GM12891 (cell line): ENCODE data around the gene FMNL3.
A peak's percentile ranks its signal among the peaks of the same experiment; 100 is the strongest.

Experiments
- PAX5 ChIP-seq: IDR thresholded peaks from 2 replicates; pipeline ENCODE4 v1.6.1; 2011; ENCODE audit warnings: low read length, moderate library complexity, mild to moderate bottlenecking; ENCODE audit not compliant: insufficient read depth, severe bottlenecking
- POLR2A ChIP-seq: IDR thresholded peaks from 2 replicates; pipeline ENCODE4 v1.6.1; 2011; ENCODE audit warnings: low read depth, low read length, control low read depth
- POLR2AphosphoS5 ChIP-seq: IDR thresholded peaks from 2 replicates; pipeline ENCODE4 v1.6.1; 2011; ENCODE audit warnings: low read depth, low read length, control low read depth
- POU2F2 ChIP-seq: IDR thresholded peaks from 2 replicates; pipeline ENCODE4 v1.6.1; 2011; ENCODE audit warnings: low read depth, mild to moderate bottlenecking, control low read depth, low read length, moderate library complexity
- SPI1 ChIP-seq: IDR thresholded peaks from 2 replicates; pipeline ENCODE4 v1.6.1; 2011; ENCODE audit warnings: low read depth, low read length, control low read depth
- TAF1 ChIP-seq: IDR thresholded peaks from 2 replicates; pipeline ENCODE4 v1.6.1; 2011; ENCODE audit warnings: low read depth, low read length, control low read depth

- no peak for TF ChIP-seq PAX5
- TF ChIP-seq TAF1: peak; percentile 55
- TF ChIP-seq POLR2AphosphoS5: peak; percentile 84
- peak; percentile 83 for TF ChIP-seq POLR2A
- TF ChIP-seq SPI1: peak; percentile 70; the same call in 1 of the 2 replicates
- peak; percentile 69 for TF ChIP-seq POU2F2
Observed at GRCh38 chr12:49705479-49706134, 1.6 kb downstream of the FMNL3 start.
